ENCODE measurements around the gene CRY1. TPM values are rescaled to one million over a fixed set of nuclear protein-coding genes. Genes with fewer than 3 reads are reported as not detected.

Gene CRY1
- total RNA-seq, 2 donors from 2014 or later, result 11.6 to 12.2 TPM

DNA sequence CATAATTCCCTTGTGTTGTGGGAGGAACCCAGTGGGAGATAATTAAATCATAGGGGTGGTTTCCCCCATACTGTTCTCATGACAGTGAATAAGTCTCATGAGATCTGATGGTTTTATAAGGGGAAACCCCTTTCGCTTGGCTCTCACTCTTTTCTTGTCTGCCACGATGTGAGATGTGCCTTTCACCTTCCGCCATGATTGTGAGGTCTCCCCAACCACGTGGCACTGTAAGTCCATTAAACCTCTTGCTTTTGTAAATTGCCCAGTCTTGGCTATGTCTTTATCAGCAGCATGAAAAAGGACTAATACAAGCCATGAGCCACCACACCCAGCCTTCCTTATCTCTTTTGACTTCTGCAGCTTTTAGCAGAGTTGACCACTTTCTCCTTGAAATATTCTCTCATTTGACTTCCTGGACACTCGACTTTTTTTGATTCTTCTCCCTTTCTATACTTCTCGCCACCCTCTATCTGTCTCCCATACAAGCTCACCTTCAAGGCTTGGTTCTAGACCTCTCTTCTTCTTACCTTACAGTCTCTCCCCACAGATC, 108.7 kb downstream of the CRY1 start:
- intact Hi-C loops (cut with DNase I, micrococcal nuclease), result no loop called here
- ATAC-seq (no peak), DNase-seq (no peak)

DNA sequence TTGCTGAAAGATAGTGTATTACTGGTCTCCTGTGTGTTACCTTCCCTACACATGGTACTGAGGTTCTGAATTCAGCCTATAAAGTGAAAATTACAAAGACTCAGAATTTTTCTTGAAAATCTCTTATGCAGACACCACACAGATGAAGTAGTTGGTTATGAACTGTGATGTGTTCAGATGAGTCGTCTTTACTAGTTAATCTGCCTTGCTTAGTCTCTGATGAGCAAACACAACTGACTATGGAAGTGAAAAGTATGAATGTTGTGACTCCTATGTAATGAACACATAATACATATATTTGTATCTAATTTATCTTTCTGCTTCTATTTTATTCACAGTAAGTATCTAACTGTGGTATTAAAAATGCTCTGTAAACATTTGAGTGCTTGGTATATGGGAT, 111.1 kb downstream of the CRY1 start:
- DNase-seq, result no peak
- intact Hi-C loops (cut with DNase I, micrococcal nuclease), result no loop called here
- no peak for ATAC-seq

DNA sequence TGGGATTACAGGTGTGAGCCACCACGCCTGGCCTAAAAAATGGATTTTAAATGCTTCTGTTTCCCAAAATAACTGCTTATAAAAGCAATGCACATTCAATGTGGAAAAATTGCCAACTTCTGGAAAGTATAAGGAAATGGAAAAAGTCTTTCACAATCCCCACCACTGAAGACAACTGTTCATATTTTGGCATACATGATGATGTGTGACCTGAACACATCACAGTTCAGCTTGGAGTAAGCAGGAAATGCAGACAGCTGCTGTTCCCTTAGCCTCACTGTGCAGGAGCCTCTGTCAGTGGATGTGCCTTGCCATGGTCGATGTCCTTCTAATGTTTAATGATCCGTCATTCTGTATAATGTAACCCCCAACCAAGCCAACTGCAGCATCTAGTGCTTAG, 111.6 kb downstream of the CRY1 start:
- intact Hi-C loops (cut with DNase I, micrococcal nuclease), result no loop called here
- no peak for ATAC-seq
- no peak for DNase-seq

DNA sequence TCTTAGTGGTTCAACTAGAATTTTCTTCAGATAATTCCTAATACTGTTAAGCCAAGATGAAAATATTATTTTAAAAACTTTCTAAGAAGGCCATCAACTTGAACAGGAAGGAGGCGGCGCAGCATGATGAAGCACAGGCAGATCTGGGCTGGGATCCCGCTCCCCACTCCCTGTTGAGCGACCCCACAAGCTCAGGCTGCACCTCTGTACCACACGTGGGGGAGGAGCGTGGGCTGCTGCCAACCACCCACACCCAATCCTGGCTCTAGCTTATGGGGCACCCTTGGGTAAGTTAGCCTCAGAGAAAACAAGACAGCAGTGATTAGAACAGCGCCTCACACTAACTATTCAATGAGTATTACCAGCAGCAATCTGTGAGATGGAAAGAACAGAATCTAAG, 112.4 kb downstream of the CRY1 start:
- DNase-seq (no peak), ATAC-seq (no peak)
- intact Hi-C loops (cut with DNase I, micrococcal nuclease), result no loop called here

DNA sequence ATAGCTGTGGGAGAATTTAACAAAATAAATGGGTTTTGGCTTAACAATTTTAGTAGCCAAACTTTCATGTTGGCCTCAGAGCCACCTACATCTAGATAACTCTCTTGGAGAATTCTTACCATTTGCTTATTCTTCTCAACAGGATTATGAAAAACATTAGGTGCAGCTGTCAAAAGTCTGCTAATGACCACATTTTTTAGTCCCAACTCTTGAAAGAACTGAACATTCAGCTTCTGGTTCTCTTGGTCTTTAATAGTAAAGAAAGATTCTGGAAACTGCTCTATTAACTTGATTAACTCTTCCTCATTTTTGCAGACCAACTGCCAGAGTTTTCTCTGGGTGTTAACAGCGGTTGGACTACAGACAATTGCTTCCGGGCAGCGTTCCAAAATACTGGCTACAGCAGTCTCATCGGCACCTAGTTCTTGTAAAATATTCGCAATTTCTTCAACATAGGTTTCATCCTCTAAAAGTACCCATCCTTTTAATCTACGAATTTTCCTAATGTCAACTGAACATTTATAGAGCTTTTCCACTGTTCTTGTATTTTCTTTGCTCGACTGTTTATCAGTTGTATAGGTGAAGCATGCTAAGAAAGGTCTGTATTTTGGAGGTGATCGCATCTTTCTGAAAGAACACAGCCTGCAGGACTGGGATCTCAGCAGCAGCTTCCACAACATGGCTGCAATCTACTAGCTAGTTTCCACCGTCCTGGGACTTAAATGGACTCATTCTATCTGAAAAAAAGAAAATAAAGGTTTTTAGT, 115.1 kb downstream of the CRY1 start:
- intact Hi-C loops (cut with DNase I, micrococcal nuclease), result no loop called here

DNA sequence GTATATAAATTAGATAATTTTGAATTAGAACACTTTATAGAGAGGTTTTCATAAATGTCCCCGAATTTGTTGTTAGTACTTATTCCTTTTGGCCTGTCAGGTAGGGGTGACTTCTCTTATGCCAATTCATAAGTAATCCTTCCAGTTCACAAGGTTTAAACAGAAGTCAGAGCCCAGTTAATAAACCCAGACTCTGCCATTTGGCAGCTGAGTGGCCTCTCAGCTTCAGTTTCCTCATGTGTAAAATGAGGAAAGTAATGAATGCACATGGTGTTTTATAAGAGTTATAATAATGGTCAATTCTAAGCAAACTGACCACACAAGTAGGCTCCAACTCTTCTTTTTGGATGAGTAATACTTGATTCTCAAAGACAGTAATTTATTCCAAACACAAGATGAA, 116.7 kb downstream of the CRY1 start:
- ATAC-seq (peak; percentile 24), DNase-seq (no peak)
- intact Hi-C loops (cut with DNase I, micrococcal nuclease), result no loop called here

More for the DNA sequence above, 115.1 kb downstream of the CRY1 start:
- peak; percentile 74 to 85 for DNase-seq
- peak; percentile 65 for ATAC-seq

DNA sequence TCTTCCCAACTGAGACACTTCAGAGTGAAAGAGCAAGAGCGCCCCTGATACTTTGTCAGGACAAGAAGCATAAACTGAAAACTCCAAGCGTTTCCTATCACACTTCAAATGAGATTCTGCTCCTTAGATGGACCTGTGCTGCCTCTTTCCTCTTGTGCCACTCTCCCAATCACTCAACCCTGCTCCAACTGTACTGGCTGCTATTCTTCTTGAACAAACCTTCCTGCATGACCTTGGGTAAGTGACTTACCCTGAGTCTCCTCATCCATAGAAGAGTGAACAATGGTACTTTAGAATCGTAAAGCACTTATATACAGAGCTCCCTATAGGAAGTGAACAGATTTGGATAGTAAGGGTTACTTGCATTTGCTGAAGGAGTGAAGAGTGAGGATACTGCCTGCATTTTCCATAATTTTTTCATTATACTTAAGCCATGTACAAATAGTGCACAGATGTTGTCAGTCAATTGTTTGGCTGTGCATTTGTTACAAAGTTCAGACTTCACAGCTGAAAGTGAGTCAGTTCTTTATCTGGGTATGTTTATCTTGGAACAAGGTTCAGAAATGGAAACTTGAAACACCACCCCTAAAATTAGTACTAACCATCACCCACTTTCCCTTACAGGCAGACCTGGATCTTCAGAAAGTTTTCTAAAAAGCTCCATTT, 117.2 kb downstream of the CRY1 start:
- DNase-seq (no peak), ATAC-seq (peak; percentile 73)
- intact Hi-C loops (cut with DNase I, micrococcal nuclease), result no loop called here

DNA sequence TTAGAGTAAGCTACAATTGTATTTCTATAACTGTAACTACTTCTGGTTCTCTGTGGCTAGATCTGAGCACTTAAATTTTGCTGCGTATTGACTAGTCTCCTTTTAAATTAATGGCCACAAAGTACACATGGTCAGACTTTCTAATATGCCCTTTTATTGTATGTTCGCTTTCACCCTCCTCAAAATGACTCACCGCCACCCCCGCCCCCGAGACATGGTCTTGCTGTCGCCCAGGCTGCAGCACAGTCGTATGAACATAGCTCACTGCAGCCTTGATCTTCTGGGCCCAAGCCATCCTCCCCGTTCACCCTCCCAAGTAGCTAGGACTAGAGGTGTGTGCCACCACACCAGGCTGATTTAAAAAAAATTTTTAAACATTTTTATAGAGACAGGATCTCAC, 118.3 kb downstream of the CRY1 start:
- no peak for DNase-seq
- ATAC-seq, result no peak
- intact Hi-C loops (cut with DNase I, micrococcal nuclease), result no loop called here

DNA sequence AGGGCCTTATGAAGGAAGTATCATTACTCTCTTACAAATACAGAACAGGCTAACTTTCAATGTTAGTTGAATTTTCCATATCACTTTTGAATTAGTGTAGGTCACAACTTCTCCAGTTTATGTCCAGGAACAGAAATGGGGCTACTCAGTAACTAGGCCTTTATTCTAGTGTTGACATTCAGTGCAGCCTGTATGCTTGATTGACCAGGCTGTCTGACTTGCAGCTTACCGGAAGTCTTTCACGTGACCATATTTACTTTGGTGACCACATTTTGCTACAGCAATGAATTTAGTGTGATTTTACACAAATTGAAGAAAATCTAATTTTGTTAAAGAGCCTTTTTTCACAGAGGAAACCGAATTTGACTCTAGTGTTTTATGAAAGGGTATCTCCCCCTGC, 118.8 kb downstream of the CRY1 start:
- intact Hi-C loops (cut with DNase I, micrococcal nuclease), result no loop called here
- ATAC-seq (peak; percentile 62), DNase-seq (no peak)

DNA sequence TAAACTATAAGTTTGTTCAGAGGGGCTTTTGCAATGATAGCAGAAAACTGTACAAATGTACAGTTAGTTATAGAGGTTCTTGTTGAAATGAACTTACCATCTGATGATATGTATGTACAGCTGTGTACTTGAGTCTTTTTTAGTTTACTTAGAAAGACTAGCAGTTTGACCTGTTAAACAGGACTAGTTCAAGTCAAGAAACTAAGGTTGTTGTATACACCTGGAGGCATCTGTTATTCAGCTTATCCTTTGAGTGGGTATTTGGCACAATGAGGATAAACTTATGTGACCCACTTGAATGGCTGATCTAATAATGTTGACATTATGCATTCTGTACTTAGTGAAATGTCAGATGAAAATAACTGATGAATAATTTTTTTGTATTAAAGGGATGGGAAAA, 119.8 kb downstream of the CRY1 start:
- ATAC-seq, result no peak
- intact Hi-C loops (cut with DNase I, micrococcal nuclease), result no loop called here

DNA sequence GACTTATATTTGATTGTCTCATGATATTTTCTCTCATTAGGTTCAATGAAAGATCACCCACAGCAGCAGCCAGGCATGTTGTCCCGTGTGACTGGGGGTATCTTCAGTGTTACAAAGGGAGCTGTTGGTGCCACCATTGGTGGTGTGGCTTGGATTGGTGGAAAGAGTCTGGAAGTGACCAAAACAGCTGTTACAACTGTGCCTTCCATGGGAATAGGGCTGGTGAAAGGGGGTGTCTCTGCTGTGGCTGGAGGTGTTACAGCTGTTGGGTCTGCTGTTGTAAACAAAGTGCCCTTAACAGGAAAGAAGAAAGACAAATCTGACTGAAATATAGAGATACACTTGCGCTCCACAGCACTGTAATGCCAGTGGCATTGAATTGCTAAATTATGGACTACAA, 122.3 kb downstream of the CRY1 start:
- DNase-seq (no peak), ATAC-seq (no peak)
- intact Hi-C loops (cut with DNase I, micrococcal nuclease), result no loop called here

More for the DNA sequence above, 119.8 kb downstream of the CRY1 start:
- no peak for DNase-seq

DNA sequence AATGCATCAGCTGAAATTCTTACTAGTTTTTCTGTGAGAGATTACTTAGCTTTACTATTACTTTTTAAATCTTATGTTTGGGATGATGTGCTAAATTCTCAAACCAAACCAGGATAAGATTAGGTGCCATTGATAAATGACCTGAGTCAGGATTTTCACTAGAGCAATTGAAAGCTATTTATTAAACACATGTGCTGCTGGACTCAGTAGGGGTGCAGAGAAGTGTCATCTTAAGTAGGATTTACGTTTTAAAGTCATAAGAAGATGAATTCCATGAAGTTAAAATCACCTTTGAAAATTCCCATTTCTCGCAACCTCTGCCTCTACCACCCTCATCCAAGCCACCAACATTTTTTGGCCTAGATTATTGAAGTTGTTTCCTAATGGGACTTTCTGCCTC, 128.8 kb downstream of the CRY1 start:
- intact Hi-C loops (cut with DNase I, micrococcal nuclease), result no loop called here
- ATAC-seq (no peak), DNase-seq (no peak)

DNA sequence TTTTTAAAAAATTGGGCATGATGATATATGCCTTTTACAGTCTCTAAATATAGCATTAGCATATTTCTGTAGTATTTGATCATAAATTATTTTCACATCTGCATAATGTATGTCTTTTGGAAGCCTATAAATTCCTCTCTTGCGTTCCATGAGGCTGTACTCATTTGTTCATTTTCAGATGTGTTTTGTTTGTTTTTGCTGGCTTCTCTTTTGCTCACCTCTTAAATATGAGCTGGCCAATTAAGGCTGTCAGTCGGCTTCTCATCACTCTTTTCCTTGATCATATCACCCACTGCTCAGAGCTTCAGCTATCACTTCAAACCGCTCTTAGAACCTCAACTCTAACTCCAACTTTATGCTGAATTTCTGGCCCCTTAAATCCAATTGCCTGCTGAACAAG, 131.1 kb downstream of the CRY1 start:
- DNase-seq, result no peak
- intact Hi-C loops (cut with DNase I, micrococcal nuclease), result no loop called here
- no peak for ATAC-seq

DNA sequence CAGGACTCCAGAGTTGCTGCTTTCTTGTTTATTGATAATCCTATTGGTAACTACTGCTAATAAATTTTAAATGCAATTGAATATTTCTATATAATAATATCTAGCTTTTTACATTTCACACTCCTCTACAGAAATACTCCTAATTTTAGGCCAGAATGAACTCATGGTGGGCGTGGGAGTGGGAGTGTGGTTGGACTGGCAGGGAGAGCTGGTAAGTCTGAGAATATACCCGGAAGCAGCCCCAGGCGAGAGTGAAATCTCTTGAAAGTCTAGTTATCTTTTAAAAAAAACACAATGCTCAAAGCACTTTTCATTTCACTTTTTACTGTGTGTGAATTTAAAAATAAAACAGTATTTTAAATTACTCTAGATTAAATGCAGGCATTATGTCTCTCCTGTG, 132.9 kb downstream of the CRY1 start:
- intact Hi-C loops (cut with DNase I, micrococcal nuclease), result no loop called here
- DNase-seq (no peak), ATAC-seq (no peak)

DNA sequence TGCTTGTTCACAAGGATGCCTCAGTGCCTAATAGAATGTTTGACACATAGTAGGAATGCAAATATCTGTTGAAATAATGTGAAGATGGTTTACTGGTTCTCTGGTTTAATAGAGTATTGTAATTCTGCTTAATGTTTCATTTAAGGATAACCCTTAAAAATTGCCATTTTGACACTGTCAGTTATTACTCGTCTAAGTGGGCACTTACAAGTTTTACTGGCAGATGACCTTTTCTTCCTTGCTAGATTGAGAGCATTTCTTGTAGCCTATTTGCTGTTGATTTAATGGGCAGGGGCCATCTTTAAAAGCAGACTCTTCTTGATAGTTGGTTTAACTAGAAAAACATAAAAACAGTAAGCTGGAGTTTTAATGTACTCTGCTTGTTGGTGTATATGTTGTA, 135.8 kb downstream of the CRY1 start:
- DNase-seq (no peak), ATAC-seq (no peak)
- intact Hi-C loops (cut with DNase I, micrococcal nuclease), result loop anchor here in 1 of 2 donors (5.0 kb wide), 1 partner anchor 135 kb away; the partner anchor contains the start of gene CRY1

DNA sequence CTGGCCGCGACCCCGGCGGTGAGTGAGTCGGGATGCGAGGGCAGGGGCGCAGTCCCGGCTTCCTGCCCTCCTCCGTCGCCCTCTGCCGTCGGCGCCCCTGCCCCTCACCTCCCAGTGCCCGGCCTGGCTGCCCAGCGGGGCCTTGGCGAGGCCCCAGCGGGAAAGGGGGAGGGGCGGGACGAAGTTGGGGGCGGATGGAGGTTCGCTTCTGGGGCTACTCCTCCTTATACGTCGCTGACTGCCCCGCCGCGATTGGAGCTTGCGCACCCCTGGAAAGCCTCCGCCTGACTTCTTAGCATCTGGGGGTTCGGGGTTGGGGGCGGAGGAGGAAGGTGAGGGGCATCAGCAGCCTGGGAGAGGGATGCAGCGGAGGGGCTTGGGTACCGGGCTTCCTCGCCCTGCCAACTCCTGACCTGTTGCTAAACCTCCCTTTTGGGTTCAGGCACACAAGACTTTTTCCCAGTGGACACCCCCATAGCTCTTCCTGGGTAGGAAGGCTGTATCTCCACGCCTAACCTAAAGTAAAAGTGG, 137.2 kb downstream of the CRY1 start:
- intact Hi-C loops (cut with DNase I, micrococcal nuclease), result loop anchor here in 1 of 2 donors (5.0 kb wide), 1 partner anchor 136 kb away; the partner anchor contains the start of gene CRY1
- ATAC-seq, result peak; percentile 56
- peak; percentile 61 to 75 for DNase-seq

DNA sequence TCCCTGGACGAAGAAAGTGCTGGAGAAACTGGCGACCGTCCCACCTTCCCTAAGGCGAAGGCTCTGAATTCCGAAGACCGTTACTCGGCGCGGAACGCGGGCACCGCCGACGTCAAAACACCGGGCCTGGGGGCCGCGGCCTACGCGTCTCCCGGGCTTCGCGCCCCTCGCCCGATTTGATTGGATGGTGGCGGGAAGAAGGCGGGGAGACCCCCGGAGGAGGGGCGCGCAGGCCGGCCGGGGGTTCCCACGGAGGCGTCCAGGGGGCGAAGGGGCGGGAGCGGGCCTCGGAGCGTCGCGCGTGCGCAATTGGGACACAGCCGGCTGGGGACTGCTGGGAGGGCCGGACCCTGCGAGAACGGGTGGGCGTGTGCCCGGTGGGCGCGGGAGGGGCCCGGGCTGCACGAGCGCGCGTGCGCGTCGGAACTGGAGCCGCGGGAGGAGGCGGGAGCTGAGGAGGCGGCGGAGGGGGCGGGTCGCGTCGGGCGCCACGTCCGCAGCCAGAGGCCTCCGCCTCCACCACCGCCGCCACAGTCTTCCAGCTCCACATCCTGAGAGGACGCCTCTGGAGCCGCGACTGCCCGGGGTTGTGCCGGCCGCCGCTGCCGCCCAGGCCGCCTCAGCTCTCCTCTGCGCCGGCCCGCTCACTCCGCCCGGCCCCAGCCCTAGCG, 137.8 kb downstream of the CRY1 start, which contains the start of gene TMEM263:
Gene TMEM263 (plus strand): TSS at position 531 of the 671 bp plus-strand sequence. CDS start 11,210 bp downstream, outside the sequence.
- DNase-seq (peak; percentile 89 to 90), ATAC-seq (peak; percentile 87)
- intact Hi-C loops (cut with DNase I, micrococcal nuclease), result loop anchor here in 1 of 2 donors (5.0 kb wide), 1 partner anchor 137 kb away; the partner anchor contains the start of gene CRY1

DNA sequence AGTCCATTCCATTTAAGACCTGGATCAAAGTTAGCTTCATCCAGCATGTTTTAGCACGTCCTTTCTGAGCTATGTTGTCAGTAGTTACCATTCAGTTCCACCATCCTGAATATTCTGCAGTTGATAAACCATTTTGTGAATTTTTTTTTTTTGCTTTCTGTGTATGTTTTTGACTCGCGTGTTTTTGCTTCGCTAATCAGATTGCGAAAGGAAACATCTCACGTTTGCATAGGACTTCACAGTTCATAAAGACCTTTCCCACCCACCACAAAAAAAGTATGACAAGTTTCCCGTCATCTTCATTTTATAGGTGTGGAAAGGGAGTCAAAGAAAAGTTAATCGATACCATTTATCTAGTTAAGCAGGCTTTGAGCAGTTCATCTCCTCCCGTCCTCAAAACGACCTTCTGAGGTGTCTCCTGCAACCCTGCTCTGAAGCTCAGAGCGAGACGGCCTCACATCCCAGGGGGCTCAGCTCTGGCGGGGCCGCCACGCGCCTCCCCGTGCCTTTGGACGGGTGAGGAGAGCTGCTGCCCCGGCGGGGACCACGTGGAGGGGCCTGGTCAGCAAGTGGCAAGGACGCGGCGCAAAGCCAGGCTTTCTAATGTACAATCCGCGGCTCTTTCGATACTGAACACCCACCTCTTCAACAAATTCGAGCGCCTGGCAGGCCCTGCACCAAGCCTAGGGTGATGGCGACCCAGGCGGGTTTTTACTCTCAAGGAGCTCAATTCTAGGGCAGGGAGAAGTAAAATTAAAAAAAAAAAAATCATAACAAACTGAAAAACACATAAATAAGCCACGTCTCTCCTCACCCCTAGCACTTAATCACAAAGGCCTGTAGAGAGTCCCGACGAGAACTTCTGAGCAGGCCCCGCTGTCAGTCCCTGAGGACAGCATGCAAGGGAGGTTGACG, 138.6 kb downstream of the CRY1 start:
- intact Hi-C loops (cut with DNase I, micrococcal nuclease), result loop anchor here in 1 of 2 donors (5.0 kb wide), 1 partner anchor 138 kb away; the partner anchor contains the start of gene CRY1
- no peak for ATAC-seq
- DNase-seq, result peak; percentile 33 to 38

Measured in left colon (tissue), 2 donors.